HepG2 (cell line): Measurements from ENCODE around the gene IL31.

Experiments used
- EZH2 ChIP-seq: conservative IDR thresholded peaks from 2 replicates; pipeline ENCODE4 v1.6.1; 2012; ENCODE audit warnings: mild to moderate bottlenecking, low read depth, low read length, moderate library complexity
- HDAC2 ChIP-seq: sonication (generic); formaldehyde crosslinking; IDR thresholded peaks from 2 replicates; pipeline ENCODE4 v1.4.0; 2020; ENCODE audit warnings: missing genetic modification reagents
- NR2F1 ChIP-seq, 2 experiments: fragments of 450-650 bp in 1 of 2; formaldehyde crosslinking in 1 of 2; IDR thresholded peaks; 2 replicates each; pipeline versions ENCODE4 v1.5.0 to v1.6.1; 2016 to 2020; ENCODE audit warnings: mild to moderate bottlenecking in 1 of 2, missing compliant biosample characterization in 1 of 2, missing genetic modification reagents in 1 of 2, moderate library complexity in 1 of 2
- SNAPC2 ChIP-seq: sonication (generic); formaldehyde crosslinking; IDR thresholded peaks from 2 replicates; pipeline ENCODE4 v1.8.1; 2022; ENCODE audit warnings: mild to moderate bottlenecking, missing genetic modification reagents
- SSRP1 ChIP-seq: IDR thresholded peaks from 2 replicates; pipeline ENCODE4 v1.6.1; 2016; ENCODE audit warnings: control low read depth
- ZBTB49 ChIP-seq: sonication (generic); formaldehyde crosslinking; IDR thresholded peaks from 2 replicates; pipeline ENCODE4 v1.4.0; 2020; ENCODE audit warnings: missing genetic modification reagents, borderline replicate concordance
- TF ChIP-seq, protein P1 (sequence below): sonication (generic); formaldehyde crosslinking; IDR thresholded peaks from 2 replicates; pipeline ENCODE4 v1.5.0; 2020; ENCODE audit warnings: mild to moderate bottlenecking, missing genetic modification reagents, moderate library complexity

GRCh38 chr12:122128481-122128880, 45.5 kb downstream of the IL31 start:
- TF ChIP-seq NR2F1 (CRISPR knock-in tag; IDR thresholded peaks at IDR 0.05) (no peak), HDAC2 (CRISPR knock-in tag) (no peak), SSRP1 (no peak), ZBTB49 (CRISPR knock-in tag) (no peak), SNAPC2 (CRISPR knock-in tag) (no peak), EZH2 (no peak)
- TF ChIP-seq, protein P1, sequence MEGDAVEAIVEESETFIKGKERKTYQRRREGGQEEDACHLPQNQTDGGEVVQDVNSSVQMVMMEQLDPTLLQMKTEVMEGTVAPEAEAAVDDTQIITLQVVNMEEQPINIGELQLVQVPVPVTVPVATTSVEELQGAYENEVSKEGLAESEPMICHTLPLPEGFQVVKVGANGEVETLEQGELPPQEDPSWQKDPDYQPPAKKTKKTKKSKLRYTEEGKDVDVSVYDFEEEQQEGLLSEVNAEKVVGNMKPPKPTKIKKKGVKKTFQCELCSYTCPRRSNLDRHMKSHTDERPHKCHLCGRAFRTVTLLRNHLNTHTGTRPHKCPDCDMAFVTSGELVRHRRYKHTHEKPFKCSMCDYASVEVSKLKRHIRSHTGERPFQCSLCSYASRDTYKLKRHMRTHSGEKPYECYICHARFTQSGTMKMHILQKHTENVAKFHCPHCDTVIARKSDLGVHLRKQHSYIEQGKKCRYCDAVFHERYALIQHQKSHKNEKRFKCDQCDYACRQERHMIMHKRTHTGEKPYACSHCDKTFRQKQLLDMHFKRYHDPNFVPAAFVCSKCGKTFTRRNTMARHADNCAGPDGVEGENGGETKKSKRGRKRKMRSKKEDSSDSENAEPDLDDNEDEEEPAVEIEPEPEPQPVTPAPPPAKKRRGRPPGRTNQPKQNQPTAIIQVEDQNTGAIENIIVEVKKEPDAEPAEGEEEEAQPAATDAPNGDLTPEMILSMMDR: no peak
